GM18508 (cell line): ENCODE data around the gene SLC5A3.

ENCODE experiments used
- ATAC-seq: cut with Tn5 transposase; IDR thresholded peaks from one replicate; pipeline ENCODE4 v1.9.1; 2021; ENCODE audit warnings: moderate number of reproducible peaks; ENCODE audit not compliant: insufficient read depth, unreplicated experiment

The SLC5A3 gene

GRCh38 chr21:34065027-34065426 lies 8.4 kb upstream of the SLC5A3 start:
- ATAC-seq = no peak

- ATAC-seq = no peak
These were observed 1.7 kb upstream of the SLC5A3 start for GRCh38 chr21:34071683-34072082.

GRCh38 chr21:34072145-34073031 lies 990 bp upstream of the SLC5A3 start:
- ATAC-seq = no peak

GRCh38 chr21:34073749-34074282 lies 438 bp downstream of the SLC5A3 start:
- no peak for ATAC-seq

- no peak for ATAC-seq
These were observed 1.1 kb downstream of the SLC5A3 start for GRCh38 chr21:34074283-34075090.

GRCh38 chr21:34075091-34075425 lies 1.7 kb downstream of the SLC5A3 start:
- ATAC-seq = no peak

- ATAC-seq = no peak
These were observed 2.6 kb downstream of the SLC5A3 start for GRCh38 chr21:34075760-34076660.

- no peak for ATAC-seq
These were observed 3.5 kb downstream of the SLC5A3 start for GRCh38 chr21:34076835-34077234.

- no peak for ATAC-seq
These were observed 4.5 kb downstream of the SLC5A3 start for GRCh38 chr21:34077888-34078287.

- ATAC-seq = no peak
These were observed 5.5 kb downstream of the SLC5A3 start for GRCh38 chr21:34078915-34079314.

- ATAC-seq = no peak
These were observed 7.3 kb downstream of the SLC5A3 start for GRCh38 chr21:34080710-34081109.

GRCh38 chr21:34082769-34083168 lies 9.4 kb downstream of the SLC5A3 start:
- ATAC-seq = no peak

GRCh38 chr21:34083357-34083756 lies 10.0 kb downstream of the SLC5A3 start:
- no peak for ATAC-seq

- no peak for ATAC-seq
These were observed 11.8 kb downstream of the SLC5A3 start for GRCh38 chr21:34085129-34085528.

GRCh38 chr21:34086887-34087306 lies 13.5 kb downstream of the SLC5A3 start:
- no peak for ATAC-seq

GRCh38 chr21:34088752-34089151 lies 15.4 kb downstream of the SLC5A3 start:
- no peak for ATAC-seq

GRCh38 chr21:34091032-34091431 lies 17.7 kb downstream of the SLC5A3 start:
- no peak for ATAC-seq

- no peak for ATAC-seq
These were observed 18.2 kb downstream of the SLC5A3 start for GRCh38 chr21:34091607-34092006.

GRCh38 chr21:34092262-34092921 lies 19.0 kb downstream of the SLC5A3 start:
- no peak for ATAC-seq

GRCh38 chr21:34093083-34093482 lies 19.7 kb downstream of the SLC5A3 start:
- ATAC-seq = no peak
